Transverse colon (tissue), 4 donors: ENCODE measurements around the gene CAMK1G. TPM values are rescaled to one million over a fixed set of nuclear protein-coding genes. Genes with fewer than 3 reads are reported as not detected.

Experiments
- DNase-seq: peaks from one replicate; pipeline ENCODE4 v3.0.0-alpha.2; 2019
- H3K27ac ChIP-seq, 4 donors: fragments of 200-600 bp; sonication (generic); 2 replicates each; pipeline ENCODE4 v1.5.1; 2016 to 2018; ENCODE audit warnings: inconsistent platforms in 4 of 4
- H3K27me3 ChIP-seq: fragments of 200-600 bp; sonication (generic); 2 replicates; pipeline ENCODE4 v1.5.1; 2017; ENCODE audit warnings: inconsistent platforms
- H3K36me3 ChIP-seq, 4 donors: fragments of 200-600 bp; sonication (generic); 2 replicates each; pipeline ENCODE4 v1.5.1; 2017 to 2019; ENCODE audit warnings: inconsistent platforms in 4 of 4
- H3K4me1 ChIP-seq, 4 donors: fragments of 200-600 bp; sonication (generic); 2 replicates each; pipeline ENCODE4 v1.5.1; 2017 to 2020; ENCODE audit warnings: inconsistent platforms in 4 of 4
- H3K4me3 ChIP-seq, 4 donors: fragments of 200-600 bp; sonication (generic); 1 replicate in 1 of 4; 2 replicates in 3 of 4; pipeline versions ENCODE4 v1.5.1 to v1.6.1; 2017 to 2019; ENCODE audit warnings: inconsistent platforms in 4 of 4
- H3K9me3 ChIP-seq, 2 donors: fragments of 200-600 bp; sonication (generic); 2 replicates each; pipeline ENCODE4 v1.5.1; 2017 to 2019; ENCODE audit warnings: inconsistent platforms in 2 of 2
- EP300 ChIP-seq: sonication (generic); formaldehyde crosslinking; IDR thresholded peaks from one replicate; pipeline ENCODE4 v1.6.1; 2017; ENCODE audit warnings: antibody characterized with exemption, low read depth
- POLR2A ChIP-seq: fragments of 450-650 bp; IDR thresholded peaks from one replicate; pipeline ENCODE4 v1.6.1; 2016; ENCODE audit warnings: antibody characterized with exemption, mild to moderate bottlenecking, moderate library complexity
- POLR2AphosphoS5 ChIP-seq, 3 donors: sonication (generic); formaldehyde crosslinking; IDR thresholded peaks; one replicate each; pipeline ENCODE4 v1.6.1; 2016; ENCODE audit warnings: antibody characterized with exemption in 3 of 3
- WGBS, 2 donors: methylation state at CpG; one replicate each; pipeline ENCODE4 v1.1.5; 2018; ENCODE audit warnings: low coverage in 1 of 2; 5-methylcytosine and 5-hydroxymethylcytosine counted together
- in situ Hi-C, 4 donors: fragments of 200-750 bp; cut with MboI; loops; one replicate each; pipeline versions ENCODE4 v1.15.0 to v1.15.1; 2017; ENCODE audit warnings: low sequenced_read_pairs in 3 of 4, low pct_ligation_motif_present in 1 of 4, low pct_unique_long_range_greater_than_20kb in 1 of 4
- intact Hi-C: fragments of 100-400 bp; cut with DNase I; formaldehyde crosslinking; loops from one replicate; pipeline ENCODE4 v1.15.1; 2023; ENCODE audit warnings: low total_unique reads
- total RNA-seq, 4 donors: library from RNA; depleted of rRNA; stranded (reverse); fragments of >200 nt; gene quantifications; one replicate each; pipeline ENCODE4 v1.1.0, GENCODE V29; 2016
- TF ChIP-seq, protein P1 (sequence below), 5 experiments: fragments of 200-600 bp in 3 of 5; fragments of 450-650 bp in 2 of 5; sonication (generic) in 3 of 5; IDR thresholded peaks; 1 replicate in 2 of 5; 2 replicates in 3 of 5; pipeline ENCODE4 v1.5.1; 2016 to 2017; ENCODE audit warnings: antibody characterized with exemption in 5 of 5, inconsistent platforms in 3 of 5, mild to moderate bottlenecking in 2 of 5, moderate library complexity in 1 of 5

Gene CAMK1G
- total RNA-seq, 4 donors from 2014 or later = not detected

- Histone ChIP-seq H3K36me3 (no peaks in the 10 kb centered on the region), H3K27me3 (peaks cover 16% of the 10 kb centered on the region), H3K9me3 (no peaks in the 10 kb centered on the region), H3K27ac (no peak overlapping the region), H3K4me3 (no peak overlapping the region), H3K4me1 (no peaks in the 10 kb centered on the region)
- peak; percentile 80 for DNase-seq
- TF ChIP-seq, protein P1, sequence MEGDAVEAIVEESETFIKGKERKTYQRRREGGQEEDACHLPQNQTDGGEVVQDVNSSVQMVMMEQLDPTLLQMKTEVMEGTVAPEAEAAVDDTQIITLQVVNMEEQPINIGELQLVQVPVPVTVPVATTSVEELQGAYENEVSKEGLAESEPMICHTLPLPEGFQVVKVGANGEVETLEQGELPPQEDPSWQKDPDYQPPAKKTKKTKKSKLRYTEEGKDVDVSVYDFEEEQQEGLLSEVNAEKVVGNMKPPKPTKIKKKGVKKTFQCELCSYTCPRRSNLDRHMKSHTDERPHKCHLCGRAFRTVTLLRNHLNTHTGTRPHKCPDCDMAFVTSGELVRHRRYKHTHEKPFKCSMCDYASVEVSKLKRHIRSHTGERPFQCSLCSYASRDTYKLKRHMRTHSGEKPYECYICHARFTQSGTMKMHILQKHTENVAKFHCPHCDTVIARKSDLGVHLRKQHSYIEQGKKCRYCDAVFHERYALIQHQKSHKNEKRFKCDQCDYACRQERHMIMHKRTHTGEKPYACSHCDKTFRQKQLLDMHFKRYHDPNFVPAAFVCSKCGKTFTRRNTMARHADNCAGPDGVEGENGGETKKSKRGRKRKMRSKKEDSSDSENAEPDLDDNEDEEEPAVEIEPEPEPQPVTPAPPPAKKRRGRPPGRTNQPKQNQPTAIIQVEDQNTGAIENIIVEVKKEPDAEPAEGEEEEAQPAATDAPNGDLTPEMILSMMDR (IDR thresholded peaks at IDR 0.05) = peak; percentile 55 to 73 (median 66)
- no peak for TF ChIP-seq EP300
- WGBS, 2 donors = 38 to 51% methylated on average over 9 to 15 of the region's 15 CpGs
- intact Hi-C loops (no loop called here), in situ Hi-C loops (no loop called here)
Observed at GRCh38 chr1:209565759-209566678, 17.5 kb upstream of the CAMK1G start.

DNA sequence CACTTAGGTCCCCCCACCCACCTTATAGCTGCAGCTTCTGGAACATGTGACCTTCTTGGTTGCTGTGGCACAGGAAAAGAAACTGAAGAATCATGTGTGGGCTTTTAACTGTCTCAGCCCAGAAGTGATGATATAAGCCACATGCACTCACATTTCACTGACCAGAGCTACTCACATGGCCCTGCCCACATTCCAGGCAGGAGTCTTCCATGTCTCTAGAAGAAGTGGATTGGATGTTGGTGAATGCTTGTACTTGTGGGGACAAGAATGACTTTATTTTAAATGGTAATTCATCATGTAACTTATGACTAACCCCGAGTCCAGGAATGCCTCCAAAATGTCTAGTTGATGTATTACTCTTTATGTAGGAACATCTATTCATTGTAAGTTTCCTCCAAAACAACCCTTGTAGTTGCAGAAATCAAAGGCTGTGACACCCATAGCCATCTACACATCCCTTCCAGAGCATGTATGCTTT, 15.8 kb upstream of the CAMK1G start:
- no peak overlapping the region for H3K4me3 ChIP-seq
- no peak for DNase-seq
- WGBS, 2 donors = 30% methylated on average over 1 of the region's 1 CpG; no CpG with 5 or more reads in 1 of the 2 donors
- TF ChIP-seq POLR2AphosphoS5 (IDR thresholded peaks at IDR 0.05) (no peak), POLR2A (no peak), EP300 (no peak)
- TF ChIP-seq, protein P1 (IDR thresholded peaks at IDR 0.05) = no peak
- H3K36me3 ChIP-seq = no peaks in the 10 kb centered on the region
- peaks cover 16% of the 10 kb centered on the region for H3K27me3 ChIP-seq
- in situ Hi-C loops (no loop called here), intact Hi-C loops (no loop called here)
- H3K4me1 ChIP-seq = no peaks in the 10 kb centered on the region
- no peaks in the 10 kb centered on the region for H3K9me3 ChIP-seq
- no peak overlapping the region for H3K27ac ChIP-seq

GRCh38 chr1:209569455-209570207, 13.9 kb upstream of the CAMK1G start:
- Histone ChIP-seq H3K9me3 (no peaks in the 10 kb centered on the region), H3K27me3 (peaks cover 16% of the 10 kb centered on the region), H3K4me1 (no peaks in the 10 kb centered on the region), H3K27ac (no peak overlapping the region), H3K4me3 (no peak overlapping the region), H3K36me3 (no peaks in the 10 kb centered on the region)
- intact Hi-C loops = no loop called here
- peak; percentile 82 for DNase-seq
- no peak for TF ChIP-seq POLR2A
- TF ChIP-seq, protein P1 (IDR thresholded peaks at IDR 0.05) = peak; percentile 56 to 90 (median 87)
- in situ Hi-C loops = loop anchor here (10.0 kb wide), 3 partner anchors 55 to 165 kb away; no protein-coding TSS in a partner anchor
- WGBS, 2 donors = 11 to 12% methylated on average over 6 to 9 of the region's 9 CpGs

DNA sequence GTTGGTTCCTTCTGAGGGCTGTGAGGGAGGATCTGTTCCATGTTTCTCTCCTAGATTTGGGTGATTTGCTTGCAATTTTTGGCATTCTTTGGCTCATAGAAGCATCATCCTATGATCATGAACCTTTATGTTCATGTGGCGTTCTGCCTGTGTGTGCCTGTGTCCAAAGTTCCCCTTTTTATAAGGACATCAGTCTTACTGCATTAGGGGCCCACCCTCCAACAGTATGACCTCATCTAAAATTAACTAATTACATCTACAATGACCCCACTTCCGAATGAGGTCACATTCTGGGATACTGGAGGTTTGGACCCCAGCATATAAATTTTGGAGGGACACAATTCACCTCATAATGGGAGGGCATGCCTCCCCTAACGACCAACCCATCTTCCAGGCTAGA, 12.8 kb upstream of the CAMK1G start:
- TF ChIP-seq, protein P1 (IDR thresholded peaks at IDR 0.05) = no peak
- TF ChIP-seq EP300 (no peak), POLR2A (no peak), POLR2AphosphoS5 (IDR thresholded peaks at IDR 0.05) (no peak)
- no peak overlapping the region for H3K4me3 ChIP-seq
- 40 to 45% methylated on average over 3 of the region's 3 CpGs for WGBS, 2 donors
- intact Hi-C loops (no loop called here), in situ Hi-C loops (loop anchor here (10.0 kb wide), 3 partner anchors 54 to 164 kb away; no protein-coding TSS in a partner anchor)
- H3K36me3 ChIP-seq = no peaks in the 10 kb centered on the region
- no peaks in the 10 kb centered on the region for H3K9me3 ChIP-seq
- H3K4me1 ChIP-seq = no peaks in the 10 kb centered on the region
- H3K27ac ChIP-seq = no peak overlapping the region
- H3K27me3 ChIP-seq = peaks cover 15% of the 10 kb centered on the region
- DNase-seq = no peak
